Measurements from ENCODE around the gene TREH.

Gene TREH

DNA sequence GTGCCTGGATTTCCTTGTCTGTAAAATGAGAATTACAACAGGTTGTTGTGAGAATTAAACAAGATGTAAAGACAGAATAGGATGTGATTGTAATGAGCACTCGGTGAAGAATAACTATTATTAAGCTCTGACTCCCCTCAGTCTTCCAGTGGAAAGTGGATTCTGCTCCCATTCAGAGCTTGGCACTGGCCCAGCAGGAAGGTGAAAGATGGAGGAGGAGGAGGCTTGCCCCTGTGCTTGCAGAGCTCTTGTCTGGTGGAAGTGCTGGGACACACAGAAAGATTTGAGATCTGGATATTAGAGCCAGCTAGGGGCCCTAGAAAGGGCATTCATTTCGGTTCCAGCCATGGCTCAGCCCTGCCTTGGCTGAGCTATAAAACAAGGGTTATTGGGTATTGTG, 43.8 kb downstream of the TREH start:
- no peak for TF ChIP-seq CTCF (IDR thresholded peaks at IDR 0.05; ENCODE audit: insufficient read depth, low read depth, low read length, missing control alignments)
- no peak for DNase-seq (ENCODE audit: low read depth)
- no peak overlapping the region for H3K4me3 ChIP-seq (ENCODE audit: low read depth, low read length)

DNA sequence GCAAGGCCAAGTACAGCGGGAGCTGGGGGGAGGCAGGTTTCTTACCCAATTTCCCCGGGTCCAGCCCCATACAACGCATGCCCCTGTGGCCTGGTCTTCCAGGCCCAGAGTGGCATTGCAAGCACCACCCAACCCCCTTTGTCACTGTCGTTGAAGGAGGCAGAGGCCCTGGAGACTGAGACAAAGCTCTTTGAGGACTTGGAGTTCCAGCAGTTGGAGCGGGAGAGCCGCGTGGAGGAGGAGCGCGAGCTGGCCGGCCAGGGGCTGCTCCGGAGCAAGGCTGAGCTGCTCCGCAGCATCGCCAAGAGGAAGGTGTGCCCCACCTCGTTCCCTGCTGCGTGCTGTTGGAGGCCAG, 44.2 kb downstream of the TREH start:
- no peak for DNase-seq (ENCODE audit: low read depth)
- TF ChIP-seq CTCF (IDR thresholded peaks at IDR 0.05; ENCODE audit: insufficient read depth, low read depth, low read length, missing control alignments), result no peak
- H3K4me3 ChIP-seq (ENCODE audit: low read depth, low read length), result no peak overlapping the region

DNA sequence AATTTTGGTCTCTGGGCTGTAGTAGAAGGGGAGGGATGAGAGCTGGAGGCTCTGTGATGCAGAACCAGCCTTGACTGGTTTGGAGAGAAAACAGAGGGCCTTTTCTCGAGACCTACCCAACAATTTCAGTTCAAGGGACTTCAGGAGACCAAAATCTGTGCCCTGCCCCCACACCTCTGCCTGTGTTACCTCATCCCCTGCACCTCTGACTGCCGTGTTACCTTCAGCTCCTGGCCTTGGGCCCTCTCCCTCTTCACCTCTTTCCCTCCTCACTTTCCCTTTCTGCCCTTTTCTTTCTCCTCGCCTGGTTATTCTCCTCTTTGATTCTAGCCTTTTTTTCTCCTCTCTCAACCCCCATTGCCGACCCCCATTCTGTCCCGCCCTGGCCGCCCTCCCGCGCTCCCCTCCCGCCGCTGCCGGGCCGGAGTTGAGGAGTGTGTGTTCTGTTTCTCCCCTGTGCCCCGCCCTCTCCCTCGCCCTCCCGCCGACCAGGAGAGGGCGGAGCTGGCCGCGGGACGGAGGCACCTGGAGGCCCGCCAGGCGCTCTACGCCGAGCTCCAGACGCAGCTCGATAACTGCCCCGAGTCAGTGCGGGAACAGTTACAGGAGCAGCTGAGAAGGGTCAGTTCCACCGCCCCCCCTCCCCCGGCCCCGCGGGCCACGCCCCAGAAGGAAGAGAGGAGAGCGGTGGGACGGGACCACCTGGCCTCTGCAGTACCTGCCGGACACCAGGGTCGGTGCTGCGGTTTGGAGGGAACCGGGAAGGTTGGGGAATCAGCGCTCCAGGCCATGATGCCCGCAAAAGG, 44.8 kb downstream of the TREH start:
- no peak for DNase-seq (ENCODE audit: low read depth)

GRCh38 chr11:118633979-118634378, 45.5 kb downstream of the TREH start:
- no peak overlapping the region for H3K4me3 ChIP-seq (ENCODE audit: low read depth, low read length)
- no peak for TF ChIP-seq CTCF (IDR thresholded peaks at IDR 0.05; ENCODE audit: insufficient read depth, low read depth, low read length, missing control alignments)
- no peak for DNase-seq (ENCODE audit: low read depth)

More for the DNA sequence above, 44.8 kb downstream of the TREH start:
- TF ChIP-seq CTCF (IDR thresholded peaks at IDR 0.05; ENCODE audit: insufficient read depth, low read depth, low read length, missing control alignments), result no peak
- H3K4me3 ChIP-seq (ENCODE audit: low read depth, low read length), result no peak overlapping the region

DNA sequence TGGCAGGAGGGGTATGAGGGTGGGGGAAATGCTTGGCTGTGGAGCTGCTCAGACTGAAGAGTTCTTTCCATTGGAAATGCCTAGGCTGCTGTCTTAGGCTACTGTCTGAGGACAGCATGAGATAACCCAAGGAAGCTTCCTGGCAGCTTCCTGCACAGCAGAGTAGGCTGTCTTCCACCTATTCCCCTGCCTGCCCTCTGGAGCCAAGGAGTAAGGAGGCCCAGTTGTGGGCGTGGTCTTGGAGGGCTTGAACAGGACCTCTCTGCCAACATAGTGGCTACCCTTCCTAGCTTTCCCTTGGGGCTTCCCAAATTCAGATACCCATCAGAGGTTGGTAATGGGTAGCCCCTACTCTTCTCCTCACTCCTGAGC, 46.1 kb downstream of the TREH start:
- DNase-seq (ENCODE audit: low read depth), result no peak
- no peak for TF ChIP-seq CTCF (IDR thresholded peaks at IDR 0.05; ENCODE audit: insufficient read depth, low read depth, low read length, missing control alignments)
- H3K4me3 ChIP-seq (ENCODE audit: low read depth, low read length), result no peak overlapping the region

DNA sequence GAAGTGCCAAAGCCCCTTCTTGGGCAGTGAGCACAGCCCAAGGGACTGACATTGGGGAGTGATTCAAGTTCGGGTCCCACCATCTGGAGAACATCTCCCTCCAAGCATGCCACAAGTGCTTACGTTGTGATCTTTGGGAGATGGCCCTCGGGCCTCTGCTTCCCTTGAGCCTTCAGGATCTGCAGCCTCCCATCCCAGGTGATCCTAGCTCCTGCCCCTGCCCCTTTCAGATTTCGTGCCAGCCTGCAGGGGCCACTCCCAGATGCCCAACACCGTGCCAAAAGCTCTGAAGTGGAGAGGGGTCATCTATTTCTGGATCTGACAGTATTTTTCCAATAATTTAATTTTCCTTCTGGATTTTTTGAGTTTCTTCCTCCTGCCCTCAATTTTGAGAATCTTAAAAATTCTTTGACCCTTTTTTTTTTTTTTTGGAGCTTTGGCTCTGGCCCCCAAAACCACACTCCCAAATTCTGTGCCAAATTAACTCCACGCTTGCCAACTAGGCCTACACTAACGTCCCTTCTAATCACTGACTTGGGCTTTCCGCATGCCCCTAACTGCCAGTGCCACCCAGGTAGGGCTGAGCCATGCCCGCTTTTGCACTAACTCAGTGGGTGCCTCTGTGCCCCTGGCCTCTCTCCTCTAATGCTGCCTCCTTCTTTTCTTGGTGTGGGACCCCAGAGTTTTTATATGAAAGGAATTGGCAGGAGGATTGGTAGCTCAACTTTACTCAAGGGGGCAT, 46.7 kb downstream of the TREH start:
- H3K4me3 ChIP-seq (ENCODE audit: low read depth, low read length), result no peak overlapping the region
- DNase-seq (ENCODE audit: low read depth), result no peak
- no peak for TF ChIP-seq CTCF (IDR thresholded peaks at IDR 0.05; ENCODE audit: insufficient read depth, low read depth, low read length, missing control alignments)
